ENCODE results near the gene PLEKHG3.

GRCh38 chr14:64692189-64692985 lies 11.8 kb upstream of the PLEKHG3 start:
- no peak for TF ChIP-seq POLR2A (IDR thresholded peaks at IDR 0.05; ENCODE audit: low read depth, low read length)
- TF ChIP-seq POLR2AphosphoS5 (IDR thresholded peaks at IDR 0.05; ENCODE audit: low read depth, low read length): no peak
- no peak for TF ChIP-seq TAF1 (IDR thresholded peaks at IDR 0.05; ENCODE audit: low read depth, low read length)
- TF ChIP-seq POU2F2 (IDR thresholded peaks at IDR 0.05; ENCODE audit: low read depth, low read length): no peak
- TF ChIP-seq SPI1 (IDR thresholded peaks at IDR 0.05; ENCODE audit: low read depth, low read length): no peak
- no peak for TF ChIP-seq PAX5 (IDR thresholded peaks at IDR 0.05; ENCODE audit: insufficient read depth, low read length, severe bottlenecking)

Measured in GM12891 (cell line).